HG02981 (cell line): ENCODE results near the gene ARL14.
"Not testable (repeated sequence)": the region's sequence is repeated elsewhere in the genome, so short reads cannot be mapped to it uniquely, and the experiment has no call there.

Experiments used
- ATAC-seq: cut with Tn5 transposase; IDR thresholded peaks from one replicate; pipeline ENCODE4 v1.9.1; 2021; ENCODE audit warnings: mild to moderate bottlenecking, moderate library complexity; ENCODE audit not compliant: unreplicated experiment

ARL14 gene

DNA sequence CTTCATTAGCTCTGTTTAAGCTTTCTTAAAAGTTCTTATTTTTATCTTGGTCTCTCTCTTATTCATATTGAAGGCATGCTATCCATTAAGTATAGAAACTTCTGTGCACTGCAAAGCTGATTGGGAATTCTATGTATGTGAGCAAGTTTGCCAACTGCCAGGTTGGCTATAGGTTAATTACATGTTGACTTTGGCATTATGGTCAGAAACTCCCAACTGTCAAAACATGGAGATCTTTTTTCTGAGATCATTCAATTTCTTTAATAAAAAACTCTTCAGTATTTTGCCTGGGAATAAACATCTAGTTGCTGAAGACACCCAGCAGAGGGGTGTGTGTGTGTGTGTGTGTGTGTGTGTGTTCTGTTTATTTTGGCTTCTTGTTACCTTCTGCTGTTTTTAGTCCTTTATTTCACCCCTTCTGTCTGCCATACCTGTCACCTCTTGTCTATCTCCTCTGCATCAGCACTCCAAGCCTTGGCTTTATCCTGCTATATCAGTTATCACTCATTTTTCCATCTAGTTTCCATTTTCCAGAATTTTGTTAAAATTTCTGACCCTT lies 1.3 kb upstream of the ARL14 start:
- no peak for ATAC-seq

- no peak for ATAC-seq
Observed at GRCh38 chr3:160677459-160677881, 510 bp downstream of the ARL14 start.

GRCh38 chr3:160678292-160678842 lies 1.4 kb downstream of the ARL14 start:
- ATAC-seq: no peak

GRCh38 chr3:160684368-160684740 lies 7.4 kb downstream of the ARL14 start:
- ATAC-seq: no peak

DNA sequence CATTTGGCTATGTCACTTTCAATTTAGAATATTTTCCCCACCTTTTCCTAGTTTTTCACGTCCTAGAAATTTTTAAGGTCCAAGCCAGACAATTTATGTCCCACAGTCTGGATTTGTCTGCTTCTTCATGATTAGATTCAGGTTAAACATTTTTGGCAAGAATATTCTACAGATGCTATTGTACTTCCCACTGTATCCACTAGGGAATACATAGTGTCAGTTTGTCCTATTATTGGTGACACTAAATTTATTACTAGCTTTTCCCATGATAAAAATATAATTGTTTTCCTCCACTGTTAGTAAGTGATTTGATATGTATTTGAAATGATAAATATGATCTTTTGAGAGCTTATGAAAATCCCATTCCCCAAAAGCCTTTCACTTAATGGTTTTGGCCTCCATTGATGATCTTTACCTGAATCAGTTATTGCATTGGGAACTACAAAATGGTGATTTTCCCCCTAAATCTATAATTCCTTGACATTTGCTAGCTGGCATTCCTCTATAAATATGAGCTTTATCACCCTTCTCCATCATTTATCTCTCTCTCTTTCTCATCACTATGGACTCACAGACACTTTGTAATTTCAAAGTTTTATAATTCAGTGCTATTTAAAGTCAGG lies 8.3 kb downstream of the ARL14 start:
- no peak for ATAC-seq

DNA sequence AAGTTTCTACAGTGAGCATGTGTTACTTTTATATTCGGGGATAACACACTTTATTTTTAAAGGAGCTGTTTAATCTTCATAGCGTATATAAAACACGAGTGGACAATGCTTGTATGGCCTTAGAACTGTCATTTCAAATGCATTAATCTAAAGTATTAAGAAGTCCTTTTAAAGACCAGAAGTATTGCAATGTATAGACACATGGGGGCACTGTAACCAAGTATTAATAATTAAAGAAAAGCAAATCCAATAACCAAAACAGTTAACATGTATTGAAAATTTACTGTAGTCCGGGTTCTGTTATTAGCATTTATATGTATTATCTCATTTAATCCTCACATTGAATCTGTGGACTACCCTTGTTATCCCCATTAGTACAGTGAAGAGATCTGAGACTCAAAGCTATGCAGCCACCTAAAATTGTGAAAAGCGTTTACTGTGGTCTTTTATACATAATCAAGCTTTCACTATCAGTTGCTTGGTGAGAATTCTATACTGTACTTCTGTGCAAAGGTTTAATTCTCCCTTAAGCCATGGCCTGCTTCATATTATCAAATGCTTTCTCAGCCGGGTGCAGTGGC lies 10.1 kb downstream of the ARL14 start:
- ATAC-seq: no peak

DNA sequence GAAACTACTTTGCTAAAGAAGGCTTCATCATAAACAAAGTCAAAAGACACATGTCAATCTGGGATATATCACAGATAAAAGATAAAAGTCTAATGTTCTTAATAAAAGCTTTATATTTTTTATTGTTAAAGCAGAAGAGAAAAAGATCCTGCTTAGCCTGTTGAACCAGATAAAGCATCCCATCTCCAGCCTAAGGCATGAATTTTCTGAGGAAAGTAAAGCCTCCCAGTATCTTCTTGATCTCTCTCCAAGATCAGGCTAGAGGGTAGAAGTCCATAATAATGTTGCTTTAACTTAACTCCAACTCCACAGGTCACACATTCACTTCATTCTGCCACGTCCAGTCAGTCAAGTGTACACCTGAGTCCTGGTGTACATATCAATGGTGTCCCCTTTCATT lies 14.2 kb downstream of the ARL14 start:
- ATAC-seq: no peak

- ATAC-seq: no peak
Observed at GRCh38 chr3:160691962-160692361, 15.0 kb downstream of the ARL14 start.

- no peak for ATAC-seq
Observed at GRCh38 chr3:160693191-160693590, 16.2 kb downstream of the ARL14 start.

DNA sequence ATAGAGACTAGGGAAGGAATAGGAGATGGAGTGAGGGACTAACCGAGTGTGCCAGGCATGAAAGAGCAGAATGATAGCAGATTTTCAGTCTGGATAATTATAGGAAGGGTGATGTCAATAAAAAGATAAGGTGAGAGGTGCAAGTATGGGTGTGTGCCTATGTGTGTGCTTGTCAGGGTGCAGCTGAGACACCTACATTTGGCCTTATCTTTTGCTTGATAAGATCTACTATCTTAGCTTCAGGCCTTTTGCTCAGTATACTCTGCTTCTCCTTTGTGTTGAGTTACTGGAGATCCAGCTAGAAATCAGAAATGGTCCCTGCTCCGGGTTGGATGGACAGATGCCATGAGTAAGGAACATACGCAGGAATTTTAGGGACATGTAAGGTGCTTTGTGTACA lies 17.4 kb downstream of the ARL14 start:
- ATAC-seq: no peak

- ATAC-seq: no peak
Observed at GRCh38 chr3:160695003-160695402, 18.0 kb downstream of the ARL14 start.

- no peak for ATAC-seq
Observed at GRCh38 chr3:160695915-160696327, 19.0 kb downstream of the ARL14 start.

DNA sequence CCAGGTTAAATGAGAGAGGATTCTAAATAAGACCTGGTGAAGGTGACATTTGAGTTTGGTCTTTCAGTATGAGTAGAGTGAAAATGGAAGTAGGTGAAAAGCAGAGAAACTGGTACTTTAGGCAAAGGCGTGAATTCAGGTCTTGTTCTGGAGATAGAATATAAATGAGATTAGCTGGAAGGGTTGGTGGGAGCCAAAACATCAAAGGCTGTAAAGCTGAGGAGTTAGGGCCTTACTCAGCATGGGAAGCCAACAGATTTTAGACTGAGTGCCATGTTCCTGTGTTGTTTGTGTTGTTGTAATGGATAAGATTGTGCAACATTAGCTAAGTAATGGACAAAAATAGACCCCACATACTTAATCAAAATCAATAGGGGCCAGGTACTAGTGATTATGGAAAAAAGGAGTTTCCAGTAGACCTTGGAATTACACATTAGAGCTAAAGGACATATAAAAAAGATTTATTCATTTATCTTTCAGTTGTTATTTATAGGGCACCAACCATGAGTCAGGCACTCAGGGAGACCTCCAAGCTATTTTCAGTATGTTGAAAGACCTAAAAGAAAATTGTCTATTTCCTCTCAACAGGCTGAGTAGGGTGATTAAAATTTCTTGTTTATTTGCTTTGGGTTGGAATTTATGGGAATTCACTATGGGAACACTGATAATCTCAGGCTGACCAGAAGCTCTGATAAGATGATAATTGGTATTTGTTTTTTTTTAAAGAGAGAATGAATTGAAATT lies 20.8 kb downstream of the ARL14 start:
- no peak for ATAC-seq

GRCh38 chr3:160698599-160699195 lies 21.7 kb downstream of the ARL14 start:
- ATAC-seq: no peak

DNA sequence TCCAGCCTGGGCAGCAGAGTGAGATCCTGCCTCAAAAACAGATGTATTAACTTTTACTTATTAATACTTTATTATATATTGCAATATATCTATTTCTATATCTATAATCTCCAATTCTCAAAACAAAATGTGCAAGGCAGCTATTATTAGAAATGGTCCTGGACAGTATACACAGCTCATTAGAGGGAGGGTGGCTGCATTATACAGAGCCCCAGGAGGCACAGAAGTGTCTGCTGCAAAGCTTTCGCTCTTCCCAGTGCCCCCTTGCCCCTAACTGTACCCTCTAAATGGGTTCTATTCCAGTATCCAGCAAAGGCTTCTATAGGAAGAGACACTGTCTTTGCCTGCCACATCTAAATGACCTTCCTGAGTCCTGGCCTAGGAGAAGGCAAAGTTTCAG lies 24.5 kb downstream of the ARL14 start:
- ATAC-seq: no peak

GRCh38 chr3:160702290-160702689 lies 25.3 kb downstream of the ARL14 start:
- ATAC-seq: no peak

GRCh38 chr3:160703974-160704373 lies 27.0 kb downstream of the ARL14 start:
- no peak for ATAC-seq

GRCh38 chr3:160707187-160707794 lies 30.3 kb downstream of the ARL14 start:
- ATAC-seq: peak; percentile 67

GRCh38 chr3:160709477-160710182 lies 32.7 kb downstream of the ARL14 start:
- no peak for ATAC-seq

- ATAC-seq: not testable (repeated sequence)
Observed at GRCh38 chr3:160713144-160713543, 36.2 kb downstream of the ARL14 start.
